GM12864 (cell line): ENCODE measurements around the gene ARHGAP6.

Source experiments
- DNase-seq: peaks from one replicate; pipeline ENCODE4 v3.0.0-alpha.2; 2011; ENCODE audit warnings: low read depth
- H3K4me3 ChIP-seq: 2 replicates; pipeline ENCODE4 v1.5.1; 2011; ENCODE audit warnings: mild to moderate bottlenecking, low read depth, low read length, control low read depth
- TF ChIP-seq, protein P1 (sequence below): IDR thresholded peaks from 2 replicates; pipeline ENCODE4 v1.5.1; 2011; ENCODE audit warnings: low read depth, mild to moderate bottlenecking, moderate library complexity, low read length, control low read depth, inconsistent platforms; ENCODE audit errors: missing control alignments

Gene ARHGAP6

DNA sequence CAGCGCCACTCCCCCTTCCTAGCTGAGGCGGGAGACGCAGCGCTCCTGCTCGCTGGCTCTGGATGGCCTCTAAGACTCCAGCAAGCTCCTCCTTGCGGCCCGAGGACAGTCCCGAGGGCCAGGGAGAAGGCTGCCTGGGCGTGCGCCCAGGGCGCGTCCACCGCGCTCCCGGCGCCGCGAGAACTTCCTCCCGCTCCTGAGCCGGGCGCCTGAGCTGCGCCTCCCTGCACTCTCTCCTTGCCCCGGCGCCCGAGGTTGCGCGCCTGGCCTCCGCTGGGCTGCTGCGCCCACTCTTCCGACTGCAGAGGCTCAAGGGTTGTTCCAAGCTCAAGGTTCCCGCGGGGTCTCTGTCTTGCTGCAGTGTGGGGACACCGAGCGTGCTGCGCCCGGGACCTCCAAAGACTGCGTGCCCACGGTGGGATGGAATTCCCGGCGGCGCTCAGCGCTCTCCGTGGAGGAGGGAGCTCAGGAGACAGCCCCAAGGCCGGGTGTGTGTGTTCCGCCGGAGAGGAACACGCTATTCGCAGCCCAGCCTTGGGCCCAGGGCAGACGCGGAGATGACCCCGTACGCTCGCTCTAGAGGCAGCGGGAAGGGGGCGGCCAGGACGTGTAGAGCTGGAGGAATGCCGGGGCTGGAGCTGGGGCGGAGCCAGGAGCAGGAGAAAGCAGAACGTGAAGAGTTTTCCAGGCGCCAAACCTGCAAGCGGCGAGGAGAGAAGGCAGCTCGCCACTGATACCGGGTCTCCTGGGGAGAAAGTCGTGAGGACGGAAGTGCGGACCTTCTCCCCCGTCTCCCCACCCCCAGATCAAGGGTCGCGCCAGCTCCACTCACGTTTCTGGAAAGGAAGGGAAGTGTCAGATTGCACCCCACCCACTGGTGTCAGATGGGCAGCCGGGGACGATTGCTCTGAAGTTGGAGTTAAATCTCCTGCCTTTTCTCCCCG, at the start of gene ARHGAP6:
Gene ARHGAP6, minus strand, starts transcription at position 753 of the 944 bp plus-strand sequence. CDS start 1,092 bp downstream, outside the sequence.
- TF ChIP-seq, protein P1, sequence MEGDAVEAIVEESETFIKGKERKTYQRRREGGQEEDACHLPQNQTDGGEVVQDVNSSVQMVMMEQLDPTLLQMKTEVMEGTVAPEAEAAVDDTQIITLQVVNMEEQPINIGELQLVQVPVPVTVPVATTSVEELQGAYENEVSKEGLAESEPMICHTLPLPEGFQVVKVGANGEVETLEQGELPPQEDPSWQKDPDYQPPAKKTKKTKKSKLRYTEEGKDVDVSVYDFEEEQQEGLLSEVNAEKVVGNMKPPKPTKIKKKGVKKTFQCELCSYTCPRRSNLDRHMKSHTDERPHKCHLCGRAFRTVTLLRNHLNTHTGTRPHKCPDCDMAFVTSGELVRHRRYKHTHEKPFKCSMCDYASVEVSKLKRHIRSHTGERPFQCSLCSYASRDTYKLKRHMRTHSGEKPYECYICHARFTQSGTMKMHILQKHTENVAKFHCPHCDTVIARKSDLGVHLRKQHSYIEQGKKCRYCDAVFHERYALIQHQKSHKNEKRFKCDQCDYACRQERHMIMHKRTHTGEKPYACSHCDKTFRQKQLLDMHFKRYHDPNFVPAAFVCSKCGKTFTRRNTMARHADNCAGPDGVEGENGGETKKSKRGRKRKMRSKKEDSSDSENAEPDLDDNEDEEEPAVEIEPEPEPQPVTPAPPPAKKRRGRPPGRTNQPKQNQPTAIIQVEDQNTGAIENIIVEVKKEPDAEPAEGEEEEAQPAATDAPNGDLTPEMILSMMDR = no peak
- DNase-seq = no peak
- peak within 1 kb of the TSS; percentile 19; the same call in 1 of the 2 replicates for H3K4me3 ChIP-seq

GRCh38 chrX:11704725-11705495, 39.2 kb upstream of the ARHGAP6 start:
- no peak for DNase-seq
- TF ChIP-seq, protein P1 = no peak
- H3K4me3 ChIP-seq = no peak overlapping the region

DNA sequence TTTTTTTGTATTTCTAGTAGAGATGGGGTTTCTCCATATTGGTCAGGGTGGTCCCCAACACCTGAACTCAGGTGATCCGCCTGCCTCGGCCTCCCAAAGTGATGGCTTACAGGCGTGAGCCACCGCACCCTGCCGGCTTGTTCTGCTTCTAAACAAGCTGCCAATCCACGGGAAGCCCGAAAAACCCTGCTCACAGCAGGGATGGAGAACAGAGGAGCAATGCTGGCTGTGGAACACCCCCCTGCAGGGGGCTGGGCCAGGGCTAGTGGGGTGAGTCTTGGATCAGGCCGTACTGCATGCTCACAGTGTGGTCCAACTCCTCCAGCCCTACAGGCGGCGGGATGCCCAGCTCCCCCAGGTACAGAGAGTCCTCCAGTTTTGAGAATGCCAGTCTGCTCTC, 38.1 kb upstream of the ARHGAP6 start:
- TF ChIP-seq, protein P1 = no peak
- no peak overlapping the region for H3K4me3 ChIP-seq
- DNase-seq = no peak

DNA sequence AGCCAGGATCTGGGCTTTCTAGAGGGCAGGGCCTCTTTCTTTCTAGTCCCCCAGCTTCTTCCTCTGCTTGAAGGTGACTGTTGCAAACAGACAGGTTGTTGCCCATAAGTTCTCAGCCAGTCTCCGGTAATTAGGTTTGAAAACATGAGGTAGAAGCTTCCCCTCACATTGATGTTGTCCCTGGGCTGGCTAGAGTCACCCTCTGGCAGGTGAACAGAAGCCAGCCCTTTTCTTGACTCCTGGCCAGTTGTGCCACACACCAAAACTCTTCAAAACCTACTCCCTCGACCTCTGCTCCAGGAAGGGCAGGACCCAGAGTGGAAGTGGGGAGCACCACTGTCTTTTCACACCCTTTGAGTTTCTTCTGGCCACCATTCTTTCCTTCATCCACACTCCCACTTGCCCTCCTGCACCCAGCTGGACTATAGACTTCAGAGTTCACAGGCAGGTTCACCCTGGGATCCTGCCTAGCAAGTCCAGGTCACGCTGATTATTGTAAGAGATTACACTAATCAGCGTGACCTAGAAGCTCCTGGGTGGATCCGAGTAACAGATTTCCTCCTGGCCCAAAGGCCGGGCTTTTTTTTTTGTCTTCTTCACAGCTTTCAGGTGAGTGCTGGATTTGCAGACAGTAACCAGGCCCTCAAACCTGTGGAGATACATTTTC, 37.4 kb upstream of the ARHGAP6 start:
- TF ChIP-seq, protein P1 = no peak
- H3K4me3 ChIP-seq = no peak overlapping the region
- DNase-seq = no peak

DNA sequence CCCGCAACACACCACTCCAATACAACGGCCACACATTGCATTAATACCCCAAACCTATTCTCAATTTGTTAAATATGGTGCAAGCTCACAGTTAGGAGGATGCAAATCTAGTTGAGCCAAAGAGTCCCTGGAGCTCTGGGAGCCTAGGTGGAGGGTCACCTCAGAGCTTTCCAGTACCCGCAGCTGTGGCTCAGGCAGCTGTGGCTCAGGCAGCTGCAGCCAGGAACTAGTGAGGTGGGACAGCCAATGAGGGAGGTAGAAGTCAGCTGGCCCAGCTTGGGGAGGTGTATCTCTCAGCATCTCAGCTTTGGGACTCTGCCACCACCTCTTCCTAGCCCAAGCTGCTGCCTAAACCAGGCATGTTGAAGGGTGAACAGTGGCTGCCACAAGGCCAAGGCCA, 36.7 kb upstream of the ARHGAP6 start:
- TF ChIP-seq, protein P1 = no peak
- DNase-seq = no peak
- H3K4me3 ChIP-seq = no peak overlapping the region

- no peak for DNase-seq
- TF ChIP-seq, protein P1 = no peak
- no peak overlapping the region for H3K4me3 ChIP-seq
Measured at GRCh38 chrX:11698702-11699101, 33.0 kb upstream of the ARHGAP6 start.
